Breast epithelium (tissue), 3 donors: ENCODE results near the gene SWSAP1.

Source experiments
- POLR2A ChIP-seq: fragments of 450-650 bp; IDR thresholded peaks from one replicate; pipeline ENCODE4 v1.6.1; 2016; ENCODE audit warnings: antibody characterized with exemption, mild to moderate bottlenecking, moderate library complexity
- TF ChIP-seq, protein P1 (sequence below), 3 donors: fragments of 450-650 bp; IDR thresholded peaks; one replicate each; pipeline ENCODE4 v1.5.1; 2016 to 2017; ENCODE audit warnings: antibody characterized with exemption in 3 of 3, mild to moderate bottlenecking in 3 of 3, moderate library complexity in 3 of 3

GRCh38 chr19:11356074-11356397 lies 18.4 kb upstream of the SWSAP1 start:
- TF ChIP-seq POLR2A = no peak
- TF ChIP-seq, protein P1, sequence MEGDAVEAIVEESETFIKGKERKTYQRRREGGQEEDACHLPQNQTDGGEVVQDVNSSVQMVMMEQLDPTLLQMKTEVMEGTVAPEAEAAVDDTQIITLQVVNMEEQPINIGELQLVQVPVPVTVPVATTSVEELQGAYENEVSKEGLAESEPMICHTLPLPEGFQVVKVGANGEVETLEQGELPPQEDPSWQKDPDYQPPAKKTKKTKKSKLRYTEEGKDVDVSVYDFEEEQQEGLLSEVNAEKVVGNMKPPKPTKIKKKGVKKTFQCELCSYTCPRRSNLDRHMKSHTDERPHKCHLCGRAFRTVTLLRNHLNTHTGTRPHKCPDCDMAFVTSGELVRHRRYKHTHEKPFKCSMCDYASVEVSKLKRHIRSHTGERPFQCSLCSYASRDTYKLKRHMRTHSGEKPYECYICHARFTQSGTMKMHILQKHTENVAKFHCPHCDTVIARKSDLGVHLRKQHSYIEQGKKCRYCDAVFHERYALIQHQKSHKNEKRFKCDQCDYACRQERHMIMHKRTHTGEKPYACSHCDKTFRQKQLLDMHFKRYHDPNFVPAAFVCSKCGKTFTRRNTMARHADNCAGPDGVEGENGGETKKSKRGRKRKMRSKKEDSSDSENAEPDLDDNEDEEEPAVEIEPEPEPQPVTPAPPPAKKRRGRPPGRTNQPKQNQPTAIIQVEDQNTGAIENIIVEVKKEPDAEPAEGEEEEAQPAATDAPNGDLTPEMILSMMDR (IDR thresholded peaks at IDR 0.05) = no peak
